Endothelial cell of umbilical vein (primary cell): ENCODE data around the gene PLEKHA8. TPM values are rescaled to one million over a fixed set of nuclear protein-coding genes. Genes with fewer than 3 reads are reported as not detected.

Experiments
- BruUV-seq: library from RNA; stranded (reverse); fragments of 400-500 nt; replicated peaks from 2 replicates; lab custom pipeline; 2021; lab: Mats Ljungman, UMichigan
- CTCF ChIA-PET: fragments of 300-600, 350-600 bp; sonication (Branson Sonifier 250); formaldehyde crosslinking; loops from one replicate; lab custom pipeline; 2021; ENCODE audit warnings: antibody characterized with exemption, inconsistent platforms; lab: Charles Lee
- POLR2A ChIA-PET: fragments of 300-600, 350-600 bp; sonication (Branson Sonifier 250); formaldehyde crosslinking; loops from one replicate; lab custom pipeline; 2021; ENCODE audit warnings: antibody characterized with exemption, inconsistent platforms; lab: Charles Lee
- DNase-seq: peaks from one replicate; pipeline ENCODE4 v3.0.0-alpha.2; 2011; ENCODE audit warnings: low read depth, low spot score
- FAIRE-seq: peaks from 2 replicates; lab custom pipeline; 2011; peaks lifted over from hg19 to GRCh38; lab: Jason Lieb, UNC
- H2AFZ ChIP-seq: 2 replicates; pipeline ENCODE4 v1.6.0; 2012; ENCODE audit warnings: low read depth, low read length, control low read depth, inconsistent platforms
- H3K27ac ChIP-seq: 2 replicates; pipeline ENCODE4 v1.5.1; 2011; ENCODE audit warnings: low read depth, mild to moderate bottlenecking, control low read depth, low read length, moderate library complexity; ENCODE audit not compliant: insufficient read depth
- H3K27me3 ChIP-seq, 2 experiments: 2 replicates each; pipeline versions ENCODE4 v1.6.0 to v1.6.1; 2011; ENCODE audit warnings: low read length in 2 of 2, mixed read lengths in 1 of 2; ENCODE audit not compliant: control insufficient read depth in 2 of 2, insufficient read depth in 2 of 2
- H3K36me3 ChIP-seq, 2 experiments: 2 replicates in 1 of 2; 3 replicates in 1 of 2; pipeline ENCODE4 v1.5.1; 2011; ENCODE audit warnings: low read length in 2 of 2, mild to moderate bottlenecking in 1 of 2, moderate library complexity in 1 of 2; ENCODE audit not compliant: control insufficient read depth in 2 of 2, insufficient read depth in 2 of 2; ENCODE audit errors: extremely low read depth in 1 of 2
- H3K4me1 ChIP-seq: 3 replicates; pipeline ENCODE4 v1.5.1; 2011; ENCODE audit warnings: mild to moderate bottlenecking, low read length; ENCODE audit not compliant: control insufficient read depth, insufficient read depth; ENCODE audit errors: extremely low read depth
- H3K4me2 ChIP-seq: 2 replicates; pipeline ENCODE4 v1.6.1; 2011; ENCODE audit warnings: low read length, control low read depth, mixed read lengths; ENCODE audit not compliant: insufficient read depth
- H3K4me3 ChIP-seq, 3 experiments: fragments of 200-600 bp in 1 of 3; sonication (generic), shearing (Covaris generic) in 1 of 3; replicated peaks in 1 of 3; 2 replicates each; pipeline ENCODE4 v1.5.1; 2011 to 2016; ENCODE audit warnings: control low read depth in 3 of 3, low read length in 3 of 3, mild to moderate bottlenecking in 2 of 3, inconsistent platforms in 1 of 3, low read depth in 1 of 3, moderate library complexity in 1 of 3; ENCODE audit not compliant: insufficient read depth in 1 of 3
- H3K79me2 ChIP-seq: 2 replicates; pipeline ENCODE4 v1.6.0; 2012; ENCODE audit warnings: low read length, inconsistent platforms; ENCODE audit not compliant: control insufficient read depth, insufficient read depth
- H3K9ac ChIP-seq: replicated peaks from 2 replicates; pipeline ENCODE3; 2011; ENCODE audit warnings: low read length, control low read depth; ENCODE audit not compliant: insufficient read depth; ENCODE audit errors: extremely low read depth
- H3K9me1 ChIP-seq: replicated peaks from 3 replicates; pipeline ENCODE4 v1.6.0; 2011; ENCODE audit warnings: mild to moderate bottlenecking, low read length; ENCODE audit not compliant: control insufficient read depth, insufficient read depth; ENCODE audit errors: extremely low read depth
- H3K9me3 ChIP-seq: replicated peaks from 2 replicates; pipeline ENCODE4 v1.5.1; 2012; ENCODE audit warnings: low read length, inconsistent platforms; ENCODE audit not compliant: control insufficient read depth, insufficient read depth
- H4K20me1 ChIP-seq: replicated peaks from 2 replicates; pipeline ENCODE3; 2011; ENCODE audit warnings: mild to moderate bottlenecking, low read length; ENCODE audit not compliant: control insufficient read depth, insufficient read depth; ENCODE audit errors: extremely low read depth
- CTCF ChIP-seq, 2 donors: IDR thresholded peaks; 1 replicate in 1 of 2; 2 replicates in 1 of 2; pipeline ENCODE4 v1.5.1; 2011; ENCODE audit warnings: low read length in 2 of 2, mild to moderate bottlenecking in 2 of 2, moderate library complexity in 2 of 2, control low read depth in 1 of 2, inconsistent platforms in 1 of 2, low read depth in 1 of 2; ENCODE audit not compliant: insufficient read depth in 1 of 2; ENCODE audit errors: extremely low read depth in 1 of 2
- EZH2 ChIP-seq: IDR thresholded peaks from 2 replicates; pipeline ENCODE4 v1.6.1; 2012; ENCODE audit warnings: borderline replicate concordance, low read depth, mild to moderate bottlenecking, moderate library complexity, low read length, inconsistent platforms; ENCODE audit not compliant: severe bottlenecking
- FOS ChIP-seq: IDR thresholded peaks from 2 replicates; pipeline ENCODE4 v1.6.1; 2011; ENCODE audit warnings: mild to moderate bottlenecking, low read length, moderate library complexity, borderline replicate concordance; ENCODE audit not compliant: insufficient read depth
- GATA2 ChIP-seq: IDR thresholded peaks from 2 replicates; pipeline ENCODE4 v1.7.0; 2011; ENCODE audit warnings: low read depth, mild to moderate bottlenecking, moderate library complexity, mixed read lengths, low read length; ENCODE audit not compliant: insufficient read length, insufficient read depth
- JUN ChIP-seq: IDR thresholded peaks from 2 replicates; pipeline ENCODE4 v1.6.1; 2011; ENCODE audit warnings: borderline replicate concordance, low read depth; ENCODE audit not compliant: insufficient read length, insufficient read depth
- MAX ChIP-seq: IDR thresholded peaks from 2 replicates; pipeline ENCODE4 v1.6.1; 2011; ENCODE audit not compliant: insufficient read depth, insufficient read length
- MYC ChIP-seq: IDR thresholded peaks from one replicate; pipeline ENCODE4 v1.6.1; 2011; ENCODE audit warnings: mild to moderate bottlenecking, low read depth, low read length
- dilution Hi-C: fragments of 300-500 bp; cut with MboI; formaldehyde crosslinking; loops from one replicate; pipeline ENCODE4 v1.15.0; 2019; ENCODE audit warnings: low sequenced_read_pairs; ENCODE audit not compliant: extremely low pct_ligation_motif_present
- intact Hi-C: fragments of 100-400 bp; cut with micrococcal nuclease; formaldehyde crosslinking; loops from one replicate; pipeline ENCODE4 v1.10.0; 2022
- polyA plus RNA-seq, 4 experiments: library from polyadenylated mRNA; depleted of rRNA in 3 of 4; stranded (reverse) in 3 of 4; unstranded in 1 of 4; fragments of >200 nt; gene quantifications; 2 replicates each; pipeline versions ENCODE4 v1.2.1 to v1.2.3, GENCODE V29; 2011 to 2012; ENCODE audit warnings: missing spikeins in 1 of 4
- total RNA-seq: library from RNA; stranded (reverse); gene quantifications from 2 replicates; pipeline ENCODE4 v1.2.3, GENCODE V29; 2021

PLEKHA8 gene
- total and polyA plus RNA-seq, 2 donors (not counting 3 experiments of a cell fraction or from before 2014, with no cell fraction given): 4.5 to 19.8 TPM

GRCh38 chr7:30163231-30163894 lies 135.2 kb downstream of the PLEKHA8 start:
- POLR2A ChIA-PET: no interaction called here
- H3K4me1 ChIP-seq: peaks cover 31% of the 10 kb centered on the region
- H4K20me1 ChIP-seq: no peaks in the 10 kb centered on the region
- H3K27me3 ChIP-seq: no peaks in the 10 kb centered on the region
- DNase-seq (peak; percentile 62), FAIRE-seq (peak; percentile 81)
- TF ChIP-seq GATA2 (peak; percentile 79), FOS (no peak)
- peak overlapping the region; percentile 84 for H3K4me2 ChIP-seq
- intact Hi-C loops: loop anchor here (5.0 kb wide), 1 partner anchor 304 kb away; no protein-coding TSS in a partner anchor
- dilution Hi-C loops: no loop called here
- no peak overlapping the region for H3K4me3 ChIP-seq
- H3K9me1 ChIP-seq: no peaks in the 10 kb centered on the region
- H3K27ac ChIP-seq: peak overlapping the region; percentile 71
- H3K79me2 ChIP-seq: no peaks in the 10 kb centered on the region
- no peaks in the 10 kb centered on the region for H3K36me3 ChIP-seq
- CTCF ChIA-PET: interaction anchor here (0.6 to 3.0 kb wide), 16 partner anchors 9 to 400 kb away, joined by 3 to 46 read pairs (median 4); no protein-coding TSS in a partner anchor
- BruUV-seq: no TSS peak
- peak overlapping the region; percentile 91 for H2AFZ ChIP-seq
- no peaks in the 10 kb centered on the region for H3K9me3 ChIP-seq
- peak overlapping the region; percentile 23 for H3K9ac ChIP-seq

GRCh38 chr7:30164567-30164966 lies 136.4 kb downstream of the PLEKHA8 start:
- CTCF ChIA-PET: interaction anchor here (0.6 to 3.0 kb wide), 26 partner anchors 9 to 576 kb away, joined by 3 to 46 read pairs (median 4); partner anchors contain the start of gene MTURN

More at GRCh38 chr7:30164567-30164966, 136.4 kb downstream of the PLEKHA8 start:
- H2AFZ ChIP-seq: no peak overlapping the region
- no peak overlapping the region for H3K27ac ChIP-seq
- no peaks in the 10 kb centered on the region for H3K36me3 ChIP-seq
- H3K9me3 ChIP-seq: no peaks in the 10 kb centered on the region
- DNase-seq (peak; percentile 74), FAIRE-seq (peak; percentile 94)
- H4K20me1 ChIP-seq: no peaks in the 10 kb centered on the region
- POLR2A ChIA-PET: no interaction called here
- peak overlapping the region; percentile 84 for H3K4me2 ChIP-seq
- H3K4me1 ChIP-seq: peaks cover 31% of the 10 kb centered on the region
- H3K9ac ChIP-seq: no peak overlapping the region
- dilution Hi-C loops (no loop called here), intact Hi-C loops (loop anchor here (1.0 to 5.0 kb wide), 5 partner anchors 112 to 400 kb away; partner anchors contain the start of gene ZNRF2)
- H3K27me3 ChIP-seq: peaks cover 0 to under 1% of the 10 kb centered on the region in 2 experiments
- no peak for TF ChIP-seq MYC
- no peak for TF ChIP-seq FOS
- no peak for TF ChIP-seq MAX
- no peak for TF ChIP-seq JUN
- no peak for TF ChIP-seq EZH2
- peak; percentile 37 for TF ChIP-seq CTCF (IDR thresholded peaks at IDR 0.05; ENCODE audit: extremely low read depth in 1 of 2, insufficient read depth in 1 of 2, low read depth in 1 of 2, low read length in 2 of 2)
- no peaks in the 10 kb centered on the region for H3K79me2 ChIP-seq
- BruUV-seq: no TSS peak
- no peak overlapping the region for H3K4me3 ChIP-seq
- no peaks in the 10 kb centered on the region for H3K9me1 ChIP-seq
